Duodenal mucosa (tissue), 2 donors: ENCODE results near the gene VSTM2B.

Source experiments
- H3K27ac ChIP-seq: one replicate; pipeline ENCODE4 v1.7.0; 2013; ENCODE audit warnings: low read depth, low read length
- H3K27me3 ChIP-seq, 2 donors: one replicate each; pipeline ENCODE4 v1.7.0; 2013; ENCODE audit warnings: low read length in 2 of 2, control low read depth in 1 of 2; ENCODE audit not compliant: insufficient read depth in 2 of 2, control insufficient read depth in 1 of 2
- H3K36me3 ChIP-seq, 2 donors: one replicate each; pipeline ENCODE4 v1.7.0; 2013; ENCODE audit warnings: low read length in 2 of 2, control low read depth in 1 of 2; ENCODE audit not compliant: insufficient read depth in 2 of 2, control insufficient read depth in 1 of 2
- H3K4me1 ChIP-seq, 2 donors: one replicate each; pipeline ENCODE4 v1.7.0; 2013; ENCODE audit warnings: low read length in 2 of 2, control low read depth in 1 of 2; ENCODE audit not compliant: insufficient read depth in 2 of 2, control insufficient read depth in 1 of 2
- H3K4me3 ChIP-seq, 2 donors: one replicate each; pipeline ENCODE4 v1.7.0; 2013; ENCODE audit warnings: low read length in 2 of 2, low read depth in 1 of 2
- H3K9ac ChIP-seq, 2 donors: one replicate each; pipeline ENCODE4 v1.7.0; 2013; ENCODE audit warnings: low read length in 2 of 2, low read depth in 1 of 2
- H3K9me3 ChIP-seq, 2 donors: one replicate each; pipeline ENCODE4 v1.7.0; 2013; ENCODE audit warnings: low read length in 2 of 2, control low read depth in 1 of 2; ENCODE audit not compliant: control insufficient read depth in 1 of 2

VSTM2B gene

DNA sequence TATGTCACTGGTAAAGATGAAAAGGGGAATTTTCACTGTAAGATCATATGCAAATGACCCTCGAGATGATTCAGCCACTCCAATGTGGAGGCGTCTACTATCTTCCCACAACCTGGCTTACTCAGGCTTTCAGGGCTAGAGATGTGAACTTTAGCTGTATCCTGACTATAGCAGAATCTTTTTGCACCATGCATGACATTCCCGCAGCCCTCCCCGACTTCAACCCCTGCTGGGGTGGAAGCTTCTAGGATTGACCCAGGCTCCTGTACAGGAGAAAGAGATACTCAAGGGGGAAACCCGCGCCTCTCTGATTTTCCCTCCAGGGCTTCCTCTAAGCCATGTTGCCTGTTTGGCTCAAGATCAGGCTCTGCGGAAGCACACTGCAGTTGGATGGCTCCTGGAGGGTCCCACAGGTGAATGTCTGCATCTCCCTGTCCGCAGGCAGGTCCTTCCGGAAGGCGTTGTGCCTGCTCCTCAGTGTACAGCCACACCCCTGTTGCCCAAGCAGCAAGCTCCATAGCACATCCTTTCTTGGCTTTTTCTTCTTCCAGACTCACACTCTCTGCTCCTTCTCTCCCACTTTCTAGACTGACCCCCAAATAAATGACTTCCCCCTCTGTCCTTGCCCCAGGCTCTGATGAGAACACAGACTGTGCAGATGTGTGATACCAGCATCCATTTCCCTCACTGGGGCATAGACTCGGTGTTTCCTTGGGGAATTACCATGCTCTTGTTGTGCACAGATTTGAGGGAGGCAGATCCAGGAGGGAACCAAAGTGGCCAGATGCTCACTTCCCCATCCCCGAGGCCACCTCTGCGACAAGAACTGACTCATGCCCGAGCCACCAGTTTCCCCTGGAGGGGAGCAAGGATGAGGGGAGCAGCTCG lies 51.2 kb downstream of the VSTM2B start:
- Histone ChIP-seq H3K9ac (no peak overlapping the region), H3K4me1 (no peaks in the 10 kb centered on the region), H3K36me3 (no peaks in the 10 kb centered on the region), H3K4me3 (no peak overlapping the region), H3K27ac (no peak overlapping the region), H3K27me3 (peaks cover 0 to 8% of the 10 kb centered on the region in 2 donors), H3K9me3 (no peaks in the 10 kb centered on the region)

DNA sequence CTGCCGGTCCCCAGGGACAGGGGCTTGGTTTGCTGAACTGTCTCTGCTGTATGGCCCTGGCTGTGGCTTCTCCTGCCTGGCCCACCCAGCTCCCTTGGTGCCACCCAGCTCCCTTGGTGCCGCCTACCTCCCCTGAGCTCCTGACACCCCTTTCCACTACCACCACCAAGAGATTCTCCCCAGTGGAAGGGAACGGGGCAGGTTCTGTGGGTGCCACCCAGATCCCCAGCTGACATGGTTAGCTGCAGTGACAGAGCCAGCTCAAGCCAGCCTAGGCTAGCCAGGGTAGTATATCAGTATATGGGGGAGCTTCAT lies 51.8 kb downstream of the VSTM2B start:
- Histone ChIP-seq H3K27me3 (peaks cover 0 to 8% of the 10 kb centered on the region in 2 donors), H3K9ac (no peak overlapping the region), H3K4me1 (no peaks in the 10 kb centered on the region), H3K36me3 (no peaks in the 10 kb centered on the region), H3K27ac (no peak overlapping the region), H3K4me3 (no peak overlapping the region), H3K9me3 (no peaks in the 10 kb centered on the region)

GRCh38 chr19:29578349-29578748 lies 52.6 kb downstream of the VSTM2B start:
- Histone ChIP-seq H3K4me1 (no peaks in the 10 kb centered on the region), H3K27me3 (peaks cover 0 to 8% of the 10 kb centered on the region in 2 donors), H3K36me3 (no peaks in the 10 kb centered on the region), H3K4me3 (no peak overlapping the region), H3K9me3 (no peaks in the 10 kb centered on the region), H3K27ac (no peak overlapping the region), H3K9ac (no peak overlapping the region)

DNA sequence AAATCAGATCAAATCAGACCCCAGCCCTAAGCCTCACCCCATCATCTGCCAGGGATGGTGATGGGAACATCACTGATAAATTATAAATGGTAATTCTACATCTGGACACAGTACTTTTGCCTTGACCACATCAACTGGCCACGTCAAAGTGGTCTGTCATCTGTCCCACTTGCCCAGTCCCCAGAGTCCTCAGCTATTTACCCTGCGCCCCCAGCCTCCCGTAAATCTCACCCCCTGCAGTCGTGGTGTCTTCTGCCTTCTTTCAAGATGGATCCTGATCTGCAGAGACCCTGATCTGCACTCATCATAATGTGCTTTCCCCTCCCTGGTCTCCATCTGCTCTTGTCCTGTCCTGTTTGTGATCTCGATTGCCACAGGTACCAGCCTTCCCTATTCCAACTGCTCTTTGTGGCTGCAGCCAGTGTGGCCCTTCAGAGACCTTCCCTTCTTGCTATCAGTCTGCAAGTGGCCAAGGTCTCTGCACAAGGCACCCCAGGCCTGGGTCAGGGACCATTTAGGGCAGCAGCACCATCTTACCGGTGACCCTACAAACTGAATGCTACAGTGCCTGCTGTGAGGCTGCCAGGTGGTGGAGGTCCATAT lies 53.6 kb downstream of the VSTM2B start:
- H3K9ac ChIP-seq = no peak overlapping the region
- H3K4me1 ChIP-seq = no peaks in the 10 kb centered on the region
- no peaks in the 10 kb centered on the region for H3K9me3 ChIP-seq
- no peaks in the 10 kb centered on the region for H3K36me3 ChIP-seq
- no peak overlapping the region for H3K27ac ChIP-seq
- peaks cover 0 to 8% of the 10 kb centered on the region in 2 donors for H3K27me3 ChIP-seq
- H3K4me3 ChIP-seq = no peak overlapping the region

DNA sequence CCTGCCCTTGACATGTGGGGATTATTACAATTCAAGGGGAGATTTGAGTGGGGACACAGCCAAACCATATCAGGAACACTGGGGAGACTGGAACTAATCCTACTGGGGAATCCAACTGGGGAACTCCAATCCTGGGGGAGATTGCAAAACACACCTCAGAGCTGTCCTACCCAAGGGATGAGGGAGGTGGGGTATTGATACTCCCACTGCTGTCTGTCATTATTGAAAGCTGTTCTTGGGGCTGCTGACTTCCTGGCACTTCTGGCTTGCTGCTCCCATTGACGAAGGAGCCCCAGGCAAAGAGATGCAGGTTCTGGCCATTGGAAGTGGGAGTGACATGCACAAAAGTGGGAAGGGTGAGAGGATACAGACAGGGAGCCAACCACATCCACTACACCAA lies 55.6 kb downstream of the VSTM2B start:
- peaks cover 0 to 8% of the 10 kb centered on the region in 2 donors for H3K27me3 ChIP-seq

GRCh38 chr19:29583196-29583999 lies 57.6 kb downstream of the VSTM2B start:
- no peaks in the 10 kb centered on the region for H3K4me1 ChIP-seq
- H3K27me3 ChIP-seq = peaks cover 0 to 5% of the 10 kb centered on the region in 2 donors
- H3K27ac ChIP-seq = no peak overlapping the region
- no peaks in the 10 kb centered on the region for H3K36me3 ChIP-seq
- no peak overlapping the region for H3K4me3 ChIP-seq
- H3K9ac ChIP-seq = no peak overlapping the region
- no peaks in the 10 kb centered on the region for H3K9me3 ChIP-seq

More for the DNA sequence above, 55.6 kb downstream of the VSTM2B start:
- H3K9me3 ChIP-seq = no peaks in the 10 kb centered on the region
- no peak overlapping the region for H3K9ac ChIP-seq
- H3K4me3 ChIP-seq = no peak overlapping the region
- no peaks in the 10 kb centered on the region for H3K4me1 ChIP-seq
- H3K27ac ChIP-seq = no peak overlapping the region
- no peaks in the 10 kb centered on the region for H3K36me3 ChIP-seq

GRCh38 chr19:29586401-29586800 lies 60.6 kb downstream of the VSTM2B start:
- H3K27me3 ChIP-seq = no peaks in the 10 kb centered on the region
- H3K27ac ChIP-seq = no peak overlapping the region
- H3K4me1 ChIP-seq = no peaks in the 10 kb centered on the region
- no peak overlapping the region for H3K4me3 ChIP-seq
- no peaks in the 10 kb centered on the region for H3K9me3 ChIP-seq
- no peak overlapping the region for H3K9ac ChIP-seq
- no peaks in the 10 kb centered on the region for H3K36me3 ChIP-seq

DNA sequence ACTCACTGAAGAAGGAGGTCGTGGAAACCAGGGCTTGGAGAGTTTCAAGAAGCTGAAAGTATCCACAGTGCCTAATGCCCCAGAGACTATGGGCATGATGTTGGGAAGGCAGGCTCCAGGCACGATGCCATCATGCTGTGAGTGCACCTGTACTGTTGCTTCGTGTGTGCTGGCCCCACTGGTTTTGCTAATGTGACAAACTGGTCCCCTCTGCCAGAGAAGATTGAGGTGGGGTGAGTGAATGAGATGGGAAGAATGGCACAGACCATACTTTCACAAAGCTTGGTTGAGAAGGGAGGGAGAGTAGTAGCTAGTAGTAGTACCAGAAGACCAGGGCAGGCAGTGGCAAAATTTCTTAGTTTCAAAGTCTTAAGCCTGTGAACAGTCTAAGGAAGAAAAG lies 61.3 kb downstream of the VSTM2B start:
- no peak overlapping the region for H3K27ac ChIP-seq
- no peaks in the 10 kb centered on the region for H3K27me3 ChIP-seq
- no peaks in the 10 kb centered on the region for H3K36me3 ChIP-seq
- H3K4me3 ChIP-seq = no peak overlapping the region
- no peaks in the 10 kb centered on the region for H3K9me3 ChIP-seq
- no peaks in the 10 kb centered on the region for H3K4me1 ChIP-seq
- H3K9ac ChIP-seq = no peak overlapping the region

DNA sequence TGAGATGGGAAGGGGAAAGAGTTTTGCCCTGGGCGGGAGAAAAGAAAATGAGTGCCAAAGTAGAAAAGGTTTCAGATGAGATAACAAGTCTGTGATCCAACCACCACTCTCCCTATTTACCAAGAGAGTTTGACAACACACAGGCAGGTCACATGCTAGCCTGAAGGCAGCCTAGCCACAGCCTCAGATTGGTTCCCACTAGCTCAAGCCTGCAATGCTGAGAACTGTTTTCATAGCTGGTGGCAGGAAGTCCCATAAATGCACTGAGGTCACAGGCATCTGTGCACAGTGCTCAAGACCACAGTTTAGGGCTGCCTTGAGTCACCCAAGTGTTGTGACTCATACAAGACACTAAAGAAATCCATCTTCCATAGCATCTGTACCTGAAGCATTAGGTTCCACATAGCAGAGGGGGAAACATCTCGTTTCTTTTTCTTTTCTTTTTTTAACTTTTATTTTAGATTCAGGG lies 61.8 kb downstream of the VSTM2B start:
- no peaks in the 10 kb centered on the region for H3K9me3 ChIP-seq
- no peak overlapping the region for H3K9ac ChIP-seq
- H3K36me3 ChIP-seq = no peaks in the 10 kb centered on the region
- no peak overlapping the region for H3K4me3 ChIP-seq
- H3K4me1 ChIP-seq = no peaks in the 10 kb centered on the region
- no peak overlapping the region for H3K27ac ChIP-seq
- H3K27me3 ChIP-seq = no peaks in the 10 kb centered on the region

DNA sequence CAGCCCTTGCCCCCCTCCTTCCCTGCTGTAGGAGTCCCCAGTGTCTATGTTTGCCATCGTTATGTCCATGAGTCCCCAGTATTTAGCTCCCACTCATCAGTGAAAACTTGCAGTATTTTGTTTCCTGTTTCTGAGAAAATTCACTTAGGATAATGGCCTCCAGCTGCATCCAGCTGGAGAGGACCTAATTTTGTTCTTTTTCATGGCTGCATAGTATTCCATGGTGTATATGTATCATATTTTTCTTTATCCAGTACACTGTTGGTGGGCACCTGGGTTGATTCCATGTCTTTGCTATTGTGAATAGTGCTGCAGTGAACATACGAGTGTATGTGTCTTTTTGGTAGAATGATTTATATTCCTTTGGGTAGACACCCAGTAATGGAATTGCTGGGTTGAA lies 62.3 kb downstream of the VSTM2B start:
- no peak overlapping the region for H3K4me3 ChIP-seq
- no peaks in the 10 kb centered on the region for H3K27me3 ChIP-seq
- no peak overlapping the region for H3K9ac ChIP-seq
- H3K36me3 ChIP-seq = no peaks in the 10 kb centered on the region
- H3K9me3 ChIP-seq = no peaks in the 10 kb centered on the region
- no peaks in the 10 kb centered on the region for H3K4me1 ChIP-seq
- H3K27ac ChIP-seq = no peak overlapping the region
